NCI-H526 treated with DMSO at 0.1 percent for 48 hours (cell line): ENCODE data around the gene TTC24.
A peak's percentile ranks its signal among the peaks of the same experiment; 100 is the strongest.
"Not testable (repeated sequence)": the region's sequence is repeated elsewhere in the genome, so short reads cannot be mapped to it uniquely, and the experiment has no call there.

Experiments
- DNase-seq: peaks from one replicate; lab custom pipeline; 2025; lab: John Stamatoyannopoulos, UW

The TTC24 gene

DNA sequence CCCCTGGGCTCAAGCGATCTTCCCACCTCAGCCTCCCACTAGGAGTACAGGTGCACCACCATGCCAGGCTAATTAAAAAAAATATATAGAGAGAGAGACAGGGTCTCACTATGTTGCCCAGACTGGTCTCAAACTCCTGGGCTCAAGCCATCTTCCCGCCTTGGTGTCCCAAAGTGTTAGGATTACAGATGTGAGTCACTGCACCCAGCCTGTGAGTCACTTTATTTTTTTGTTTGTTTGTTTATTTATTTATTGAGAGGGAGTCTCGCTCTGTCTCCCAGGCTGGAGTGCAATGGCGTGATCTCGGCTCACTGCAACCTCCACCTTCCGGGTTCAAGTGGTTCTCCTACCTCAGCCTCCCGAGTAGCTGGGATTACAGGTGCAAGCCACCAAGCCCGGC lies 8.4 kb downstream of the TTC24 start:
- DNase-seq: not testable (repeated sequence)

DNA sequence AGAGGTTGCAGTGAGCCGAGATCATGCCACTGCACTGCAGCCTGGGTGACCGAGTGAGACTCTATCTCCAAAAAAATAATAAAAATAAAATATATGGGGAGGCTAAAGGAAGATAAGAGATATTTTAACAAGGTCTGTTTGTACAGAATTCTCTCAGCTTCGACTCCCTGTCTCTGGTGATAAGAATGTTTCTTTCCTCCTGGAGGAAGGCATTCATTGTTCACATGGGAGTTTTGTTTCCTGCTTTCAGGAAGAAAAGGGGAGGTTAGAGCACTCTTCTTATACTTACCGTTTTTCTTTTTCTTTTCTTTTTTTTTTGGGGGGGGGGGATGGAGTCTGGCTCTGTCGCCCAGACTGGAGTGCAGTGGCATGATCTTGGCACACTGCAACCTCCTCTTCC lies 10.0 kb downstream of the TTC24 start:
- DNase-seq: no peak

DNA sequence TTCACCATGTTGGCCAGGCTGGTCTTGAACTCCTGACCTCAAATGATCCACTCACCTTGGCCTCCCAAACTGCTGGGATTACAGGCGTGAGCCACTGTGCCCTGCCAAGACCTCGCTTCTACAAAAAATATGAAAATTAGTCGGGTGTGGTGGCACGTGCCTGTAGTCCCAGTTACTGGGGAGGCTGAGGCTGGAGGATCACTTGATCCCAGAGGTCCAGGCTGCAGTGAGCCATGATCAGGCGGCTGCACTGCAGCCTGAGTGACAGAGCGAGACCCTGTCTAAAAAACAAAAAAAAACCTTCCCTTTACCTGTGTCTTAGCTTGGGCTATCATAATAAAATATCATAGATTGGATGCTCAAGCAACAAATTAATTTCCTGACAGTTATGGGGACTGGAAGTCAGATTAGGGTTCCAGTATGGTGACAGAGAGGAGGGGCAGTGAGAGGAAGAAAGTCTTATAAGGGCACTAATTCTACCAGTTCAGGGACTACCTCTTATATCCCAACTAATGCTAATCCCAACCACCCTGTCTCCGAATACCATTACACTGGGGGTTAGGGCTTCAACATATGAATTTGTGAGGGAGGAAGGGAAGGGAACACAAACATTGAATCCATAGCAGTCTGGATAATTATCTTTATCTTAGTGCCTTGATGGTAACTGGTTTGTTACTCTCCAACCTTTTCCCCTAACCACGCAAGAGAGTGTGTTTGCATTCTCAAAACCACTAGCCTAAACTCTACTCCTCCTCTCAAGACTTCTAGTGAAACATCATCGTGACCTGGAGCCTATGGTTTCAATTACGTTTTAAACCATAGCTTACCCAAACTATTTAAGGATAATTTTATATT lies 11.0 kb downstream of the TTC24 start:
- DNase-seq: no peak

DNA sequence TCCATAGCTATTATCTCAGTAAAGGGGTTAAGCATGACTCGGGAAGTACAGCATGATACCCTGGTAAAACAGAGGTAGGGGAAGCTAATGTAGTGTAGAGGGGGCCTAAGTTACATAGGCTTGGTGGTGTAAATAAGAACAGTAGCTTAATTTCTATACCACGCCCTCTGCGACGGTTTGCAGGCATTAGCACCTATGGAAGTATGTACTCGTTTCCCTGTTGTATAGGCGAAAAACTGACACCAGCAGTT lies 11.6 kb downstream of the TTC24 start:
- peak; percentile 71 for DNase-seq

DNA sequence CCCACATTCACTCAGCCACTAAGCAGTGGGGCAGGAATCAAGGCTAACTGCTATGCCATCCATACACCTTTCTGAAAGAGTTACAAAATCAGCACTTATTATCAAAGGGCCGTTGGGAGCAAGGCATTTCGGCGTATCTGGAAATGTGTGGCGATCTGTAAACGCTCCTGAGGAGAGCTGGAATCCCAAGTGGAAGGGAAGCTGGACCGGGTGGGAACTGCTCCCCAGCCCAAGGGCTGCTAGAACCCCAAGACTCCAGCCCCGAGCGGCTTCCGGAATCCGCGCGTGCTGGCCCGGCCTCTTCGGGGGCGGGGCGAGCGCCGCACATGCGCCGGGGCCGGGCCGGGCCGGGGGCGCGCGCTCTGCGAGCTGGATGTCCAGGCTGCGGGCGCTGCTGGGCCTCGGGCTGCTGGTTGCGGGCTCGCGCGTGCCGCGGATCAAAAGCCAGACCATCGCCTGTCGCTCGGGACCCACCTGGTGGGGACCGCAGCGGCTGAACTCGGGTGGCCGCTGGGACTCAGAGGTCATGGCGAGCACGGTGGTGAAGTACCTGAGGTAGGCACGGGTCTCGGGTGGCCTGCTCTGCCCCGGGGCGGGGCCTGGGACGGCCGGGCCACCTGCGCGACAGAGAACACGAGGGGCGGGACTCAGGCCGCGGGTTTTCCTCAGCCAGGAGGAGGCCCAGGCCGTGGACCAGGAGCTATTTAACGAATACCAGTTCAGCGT lies 12.1 kb downstream of the TTC24 start, which contains the start of gene NAXE:
TSS of gene NAXE (plus strand) at position 345 of the 726 bp plus-strand sequence. CDS start at position 374, 29 bp downstream.
- peak; percentile 77 for DNase-seq

DNA sequence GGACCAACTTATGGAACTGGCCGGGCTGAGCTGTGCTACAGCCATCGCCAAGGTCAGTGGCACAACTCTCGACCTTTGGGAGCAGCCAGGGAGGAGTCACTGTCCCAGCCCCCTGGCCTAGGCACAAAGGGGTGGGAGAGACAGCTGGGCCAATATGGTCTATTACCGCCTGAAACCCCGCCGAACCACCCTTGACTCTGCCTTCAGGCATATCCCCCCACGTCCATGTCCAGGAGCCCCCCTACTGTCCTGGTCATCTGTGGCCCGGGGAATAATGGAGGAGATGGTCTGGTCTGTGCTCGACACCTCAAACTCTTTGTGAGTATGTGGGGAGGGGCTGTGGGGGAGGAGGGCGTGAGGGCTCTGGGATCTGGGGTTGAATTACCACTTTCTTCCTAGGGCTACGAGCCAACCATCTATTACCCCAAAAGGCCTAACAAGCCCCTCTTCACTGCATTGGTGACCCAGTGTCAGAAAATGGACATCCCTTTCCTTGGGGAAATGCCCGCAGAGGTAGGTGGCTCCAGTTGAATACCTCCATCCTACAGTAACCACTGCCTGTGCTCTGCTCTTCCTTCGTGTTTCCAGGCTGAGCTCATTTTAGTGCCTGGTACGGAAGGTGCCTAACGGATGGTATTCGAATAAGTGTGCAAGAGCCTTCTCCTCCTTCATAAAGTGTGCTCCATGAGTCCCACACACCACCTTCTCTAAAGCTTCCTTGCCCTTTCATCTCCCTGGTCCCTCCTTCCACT lies 12.8 kb downstream of the TTC24 start:
- DNase-seq: no peak

DNA sequence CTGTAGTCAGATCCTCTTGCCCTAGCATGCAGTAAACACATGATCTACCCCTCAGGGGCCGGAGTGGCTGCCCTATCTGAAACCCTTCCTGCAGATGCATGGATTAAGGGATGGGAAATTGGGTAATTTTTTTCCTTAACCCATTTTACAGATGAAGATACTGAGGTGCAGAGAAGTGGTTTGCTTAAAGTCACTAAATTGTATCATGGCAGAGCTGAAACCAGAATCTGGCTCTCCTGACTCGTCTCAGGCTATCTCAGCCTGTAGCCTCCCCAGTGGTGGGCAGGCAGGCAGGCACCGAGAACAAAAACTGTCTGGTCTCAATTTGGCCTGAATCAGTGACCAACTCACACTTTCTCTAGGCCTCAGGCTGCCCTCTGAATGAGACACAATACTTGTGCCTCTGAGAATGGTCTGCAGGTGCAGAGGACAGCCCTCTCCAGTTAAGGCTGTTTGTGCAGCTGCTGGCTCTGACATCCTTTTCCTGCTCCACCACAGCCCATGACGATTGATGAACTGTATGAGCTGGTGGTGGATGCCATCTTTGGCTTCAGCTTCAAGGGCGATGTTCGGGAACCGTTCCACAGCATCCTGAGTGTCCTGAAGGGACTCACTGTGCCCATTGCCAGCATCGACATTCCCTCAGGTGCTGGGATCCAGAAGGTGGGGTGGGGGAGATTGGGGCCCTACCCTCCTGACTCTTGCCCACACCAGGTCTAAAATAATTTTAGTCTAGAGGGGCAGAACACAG lies 13.6 kb downstream of the TTC24 start:
- no peak for DNase-seq

DNA sequence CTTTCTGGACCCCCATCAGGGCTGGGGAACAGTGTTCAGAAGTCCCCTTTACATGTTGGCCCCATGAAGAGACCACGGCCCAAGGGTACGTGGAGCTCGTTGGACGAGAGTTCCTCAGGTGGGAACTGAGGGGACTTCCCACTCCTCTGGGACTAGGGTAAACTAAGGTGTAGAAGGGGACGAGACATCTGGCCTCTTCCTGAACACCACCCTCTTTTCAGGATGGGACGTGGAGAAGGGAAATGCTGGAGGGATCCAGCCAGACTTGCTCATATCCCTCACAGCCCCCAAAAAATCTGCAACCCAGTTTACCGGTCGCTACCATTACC lies 14.1 kb downstream of the TTC24 start:
- no peak for DNase-seq

DNA sequence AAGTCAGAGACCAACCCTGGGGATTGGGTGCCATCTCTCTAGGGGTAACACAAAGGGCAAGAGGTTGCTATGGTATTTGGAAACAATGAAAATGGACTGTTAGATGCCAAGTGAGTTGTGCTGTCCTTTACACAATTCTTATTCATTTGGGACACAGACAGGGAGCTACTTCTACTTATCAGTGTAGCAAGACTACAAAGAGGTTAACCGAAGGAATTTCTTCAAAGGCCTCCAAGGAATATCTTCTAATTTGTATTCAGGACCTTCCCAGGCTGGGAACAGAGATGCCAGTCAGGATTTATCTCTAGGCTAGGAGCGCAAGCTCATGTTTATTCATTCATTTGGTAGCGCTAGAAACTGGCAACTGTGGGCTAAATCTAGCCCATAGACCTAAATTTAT lies 14.7 kb downstream of the TTC24 start:
- no peak for DNase-seq

DNA sequence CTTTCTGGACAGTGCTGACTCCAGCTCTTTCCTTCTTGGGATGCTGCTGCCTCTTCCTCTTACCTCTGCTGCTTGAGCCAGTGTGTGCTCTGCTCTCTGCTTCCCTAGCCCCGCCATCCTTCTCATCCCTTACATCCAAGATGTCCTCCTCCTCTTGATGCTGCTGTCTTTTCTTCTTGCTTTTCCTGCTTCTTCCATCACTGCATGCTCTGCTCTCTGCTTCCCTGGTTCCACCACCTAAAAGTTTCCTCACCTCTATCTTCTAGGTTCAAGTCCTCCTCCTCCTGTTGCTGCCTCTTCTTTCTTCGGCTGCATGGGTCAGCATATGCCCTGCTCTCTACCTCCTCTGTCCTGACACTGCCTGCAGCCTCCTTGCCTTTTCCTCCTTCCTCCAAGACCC lies 15.5 kb downstream of the TTC24 start:
- no peak for DNase-seq

DNA sequence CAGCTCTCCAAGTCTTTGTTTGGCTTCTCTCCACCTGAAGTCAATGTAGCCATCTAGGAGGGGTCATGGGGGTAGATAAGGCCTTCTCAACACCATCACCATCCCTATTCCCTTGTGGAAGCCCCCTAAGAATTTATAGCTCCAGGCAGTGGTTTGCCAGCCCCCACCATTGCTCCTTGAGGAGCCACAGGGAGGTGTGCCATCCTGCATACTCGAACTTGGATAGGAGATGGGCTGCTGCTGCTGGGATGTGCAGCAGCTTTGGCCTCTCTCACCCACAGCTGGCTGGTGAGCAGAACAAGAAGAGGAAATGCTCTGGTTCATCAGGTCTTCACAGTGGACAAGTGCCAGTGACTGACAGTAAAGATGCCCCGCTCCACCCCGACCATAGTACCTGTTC lies 16.9 kb downstream of the TTC24 start:
- no peak for DNase-seq

DNA sequence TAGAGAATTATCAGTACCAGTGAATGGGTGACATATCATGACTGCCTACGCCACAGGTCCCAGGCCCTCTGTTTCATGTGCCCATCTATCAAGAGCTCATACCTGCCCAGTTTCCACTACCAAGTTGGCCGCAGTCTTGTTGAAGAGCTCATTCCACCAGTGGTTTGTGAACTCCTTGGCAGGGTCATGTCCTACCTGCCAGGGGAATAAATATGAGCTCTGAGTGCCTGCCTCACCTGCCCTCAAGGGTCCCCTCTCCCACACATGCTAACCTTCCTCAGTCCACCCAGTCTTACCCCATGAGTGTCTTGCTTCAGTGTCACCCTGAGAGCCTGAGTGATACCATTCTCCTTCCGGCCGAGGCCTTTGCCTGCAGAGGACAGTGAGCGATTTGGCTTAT lies 18.6 kb downstream of the TTC24 start:
- DNase-seq: no peak

DNA sequence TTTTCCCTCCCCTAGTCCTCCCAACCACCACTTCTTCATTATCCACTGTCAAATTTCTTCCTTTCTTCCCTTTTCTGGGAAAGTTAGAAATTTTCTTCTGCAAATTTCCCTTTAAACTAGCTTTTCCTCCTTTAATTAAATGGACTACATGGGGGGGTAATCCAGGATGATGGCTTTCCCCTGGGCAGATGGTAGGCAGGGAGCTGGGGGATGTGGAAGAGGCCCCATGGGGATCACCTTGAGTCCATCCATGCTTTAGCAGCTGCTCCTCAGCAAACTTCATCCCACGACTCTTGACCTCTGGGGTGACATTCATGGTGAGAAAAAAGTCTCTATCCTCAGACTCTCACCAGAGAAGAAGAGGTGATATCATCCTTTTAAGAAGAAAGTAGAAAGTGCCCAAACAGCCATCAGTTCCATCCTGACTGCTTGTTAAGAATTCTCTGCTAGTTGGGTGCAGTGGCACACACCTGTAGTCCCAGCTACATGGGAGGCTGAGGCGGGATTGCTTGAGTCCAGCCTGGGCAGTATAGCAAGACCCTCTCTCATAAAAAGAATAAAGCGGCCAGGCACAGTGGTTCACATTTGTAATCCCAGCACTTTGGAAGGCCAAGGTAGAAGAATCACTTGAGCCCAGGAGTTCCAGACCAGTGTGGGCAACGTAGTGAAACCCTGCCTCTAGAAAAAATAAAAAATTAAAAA lies 19.4 kb downstream of the TTC24 start:
- no peak for DNase-seq

DNA sequence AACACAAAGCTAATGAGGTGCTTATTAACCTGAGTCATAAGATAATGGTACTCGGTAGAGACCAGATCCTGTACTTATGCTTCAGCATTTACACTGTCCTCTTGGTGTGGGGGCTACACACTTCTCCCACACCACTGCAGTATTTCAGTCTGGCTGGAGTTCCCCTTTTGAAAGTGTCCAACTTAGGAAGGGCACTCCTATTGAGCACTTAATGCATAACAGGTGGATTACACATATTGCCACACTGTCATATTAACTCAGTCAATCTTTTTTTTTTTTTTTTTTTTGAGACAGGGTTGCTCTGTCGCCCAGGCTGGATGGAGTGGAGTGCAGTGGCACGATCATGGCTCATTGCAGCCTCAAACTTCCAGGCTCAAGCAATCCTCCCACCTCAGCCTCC lies 20.3 kb downstream of the TTC24 start:
- no peak for DNase-seq

DNA sequence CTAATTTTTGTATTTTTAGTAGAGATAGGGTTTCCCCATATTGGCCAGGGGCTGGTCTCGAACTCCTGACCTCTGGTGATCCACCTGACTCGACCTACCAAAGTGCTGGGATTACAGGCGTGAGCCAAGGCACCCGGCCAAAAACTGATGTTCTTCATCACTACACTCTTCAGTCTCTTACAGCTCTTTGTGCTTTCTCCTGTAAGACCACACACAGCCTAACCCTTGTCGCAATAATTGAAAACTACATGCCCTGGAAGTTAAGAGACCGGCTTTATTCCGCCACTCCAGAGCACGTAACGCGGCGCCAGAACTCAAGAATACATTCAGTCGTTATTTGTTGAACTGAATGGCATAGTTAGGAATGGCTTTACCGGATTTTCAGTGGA lies 21.2 kb downstream of the TTC24 start:
- no peak for DNase-seq

DNA sequence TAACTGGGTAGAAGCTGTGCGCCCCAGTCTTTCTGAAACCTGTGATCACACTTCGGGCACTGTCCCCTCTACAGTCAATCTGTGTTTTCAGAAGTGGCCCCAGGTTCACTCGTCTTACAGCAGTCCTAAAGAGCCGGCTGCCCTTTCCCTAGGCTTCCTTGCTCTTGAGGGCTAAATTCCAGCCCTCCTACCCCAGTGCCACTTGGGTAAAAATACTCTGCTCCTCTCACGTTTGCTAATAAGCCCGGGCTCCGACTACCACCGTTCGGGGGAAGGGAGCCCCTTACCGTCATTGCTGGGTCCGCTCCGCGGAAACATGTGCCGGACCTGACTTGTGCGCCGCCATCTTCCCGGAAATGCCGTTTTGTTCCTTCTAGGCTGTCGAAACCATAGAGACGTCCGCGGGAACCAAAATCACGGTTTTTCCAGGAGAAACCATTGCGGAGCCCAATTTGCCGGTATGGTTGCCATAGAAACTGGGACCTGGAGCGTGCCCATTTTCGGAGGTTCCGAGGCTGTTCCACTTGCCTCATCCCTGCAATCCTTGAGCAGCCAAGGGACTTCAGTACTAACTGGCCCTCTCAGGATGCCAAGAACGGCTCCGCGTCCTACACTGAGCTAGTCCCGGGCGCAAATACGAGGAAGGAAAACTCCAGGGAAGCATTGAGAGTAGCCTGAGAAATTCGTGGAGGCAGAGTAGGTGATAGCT lies 21.8 kb downstream of the TTC24 start, which contains the start of gene GPATCH4:
TSS of gene GPATCH4 (minus strand) at position 358 of the 709 bp plus-strand sequence.
- peak; percentile 96 for DNase-seq

DNA sequence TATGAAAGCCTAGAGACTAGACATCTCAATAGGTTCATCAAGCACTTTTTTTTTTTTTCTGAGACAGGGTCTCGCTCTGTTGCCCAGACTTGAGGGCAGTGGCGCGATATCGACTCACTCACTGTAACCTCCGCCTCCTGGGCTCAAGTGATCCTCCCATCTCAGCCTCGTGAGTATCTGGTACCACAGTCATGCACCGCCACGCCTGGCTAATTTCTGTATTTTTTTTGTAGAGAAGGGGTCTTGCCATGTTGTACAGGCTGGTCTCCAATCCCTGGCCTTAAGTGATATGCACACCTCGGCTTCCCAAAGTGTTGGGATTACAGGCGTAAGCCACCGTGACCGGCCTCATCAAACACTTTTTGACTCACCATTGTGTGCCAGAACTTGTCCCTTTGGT lies 22.4 kb downstream of the TTC24 start:
- DNase-seq: no peak

DNA sequence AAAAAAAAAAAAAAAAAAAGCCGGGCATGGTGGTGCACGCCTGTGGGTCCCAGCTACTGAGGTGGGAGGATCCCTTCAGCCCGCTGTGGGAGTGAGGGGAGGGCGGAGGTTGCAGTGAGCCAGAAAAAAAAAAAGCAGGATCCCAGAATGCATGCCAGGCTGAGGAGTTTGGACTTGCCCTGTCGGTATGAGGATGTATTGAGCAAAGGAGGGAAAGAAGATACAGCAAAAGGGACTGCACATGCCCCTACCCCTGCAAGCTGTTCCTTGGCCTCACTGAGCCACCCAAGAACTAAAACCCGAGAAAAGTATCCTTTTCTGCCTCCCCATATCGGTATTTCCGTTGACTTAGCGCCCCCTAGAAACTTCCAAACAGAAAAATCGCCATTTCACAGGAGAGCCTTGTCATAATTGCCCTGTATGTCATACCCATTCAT lies 23.1 kb downstream of the TTC24 start:
- peak; percentile 28 for DNase-seq

DNA sequence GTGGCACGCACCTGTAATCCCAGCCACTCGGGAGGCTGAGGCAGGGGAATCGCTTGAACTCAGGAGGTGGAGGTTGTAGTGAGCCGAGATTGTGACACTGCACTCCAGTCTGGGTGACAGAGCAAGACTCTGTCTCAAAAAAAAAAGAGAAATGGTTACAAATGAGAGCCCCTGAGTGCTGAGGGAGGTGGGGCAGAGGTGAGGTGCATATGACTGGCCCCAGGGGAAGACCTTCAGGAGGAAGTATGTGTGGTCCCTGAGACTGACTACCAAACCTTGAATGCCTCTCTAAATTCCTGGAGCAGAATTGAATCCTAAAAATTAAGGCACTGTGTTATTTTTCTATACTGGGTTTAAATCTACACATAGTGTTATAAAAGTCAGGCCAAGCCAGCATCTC lies 27.8 kb downstream of the TTC24 start:
- DNase-seq: not testable (repeated sequence)

DNA sequence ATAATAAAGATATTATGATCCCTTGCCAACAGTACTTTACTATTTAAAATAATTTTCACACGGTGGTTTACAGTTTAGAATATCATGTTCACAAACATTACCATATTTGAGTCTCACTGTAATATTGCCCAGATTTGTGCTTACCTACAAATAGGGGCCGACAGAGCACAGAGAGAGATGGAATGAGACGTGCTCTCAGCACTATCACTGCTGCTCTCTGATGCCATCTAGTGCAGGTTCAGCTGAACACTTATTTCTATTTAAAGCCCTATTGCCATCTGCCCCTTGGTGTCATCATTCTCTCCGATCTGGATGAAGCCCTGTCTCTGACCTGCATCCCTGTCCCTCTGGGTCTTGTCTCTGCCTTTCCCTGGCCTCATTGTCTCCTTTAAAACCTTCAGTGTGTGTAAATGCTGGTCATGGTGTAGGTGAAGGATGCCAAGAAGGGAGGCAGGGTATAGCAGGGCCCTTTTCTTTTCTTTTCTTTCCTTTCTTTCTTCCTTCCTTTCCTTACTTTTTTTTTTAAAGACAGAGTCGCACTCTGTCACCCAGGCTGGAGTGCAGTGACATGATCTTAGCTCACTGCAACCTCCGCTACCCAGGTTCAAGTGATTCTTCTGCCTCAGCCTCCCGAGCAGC lies 28.6 kb downstream of the TTC24 start:
- DNase-seq: peak; percentile 89
